SK-N-SH (cell line): ENCODE measurements around the gene VPS13C. TPM values are rescaled to one million over a fixed set of nuclear protein-coding genes. Genes with fewer than 3 reads are reported as not detected.

Experiments
- CTCF ChIA-PET: fragments of 300-600, 350-600 bp; formaldehyde crosslinking; extraction: SDS; loops from one replicate; lab custom pipeline; 2021; lab: Yijun Ruan, JAX
- POLR2A ChIA-PET: fragments of 350-600 bp; sonication (Branson Sonifier 250); formaldehyde crosslinking; extraction: SDS; loops from one replicate; lab custom pipeline; 2020; ENCODE audit warnings: antibody characterized with exemption, inconsistent platforms; lab: Yijun Ruan, JAX
- DNase-seq: peaks from one replicate; pipeline ENCODE4 v3.0.0; 2012
- H2AFZ ChIP-seq: fragments of 200-600 bp; sonication (generic); 2 replicates; pipeline ENCODE4 v1.8.1; 2016; ENCODE audit warnings: antibody characterized with exemption, mild to moderate bottlenecking, low read depth
- H3F3A ChIP-seq: fragments of 200-600 bp; sonication (generic); replicated peaks from 2 replicates; pipeline ENCODE3; 2016; ENCODE audit warnings: antibody characterized with exemption, mild to moderate bottlenecking; ENCODE audit not compliant: insufficient read depth
- H3K27ac ChIP-seq, 2 experiments: fragments of 200-500 bp in 1 of 2; fragments of 200-600 bp in 1 of 2; sonication (Bioruptor generic) in 1 of 2; sonication (generic), shearing (Covaris generic) in 1 of 2; 2 replicates each; pipeline versions ENCODE4 v1.5.1 to v1.6.1; 2014 to 2016; ENCODE audit warnings: low read depth in 2 of 2, inconsistent platforms in 1 of 2, low read length in 1 of 2, mild to moderate bottlenecking in 1 of 2, mixed read lengths in 1 of 2
- H3K27me3 ChIP-seq: fragments of 200-600 bp; sonication (generic), shearing (Covaris generic); 2 replicates; pipeline ENCODE4 v1.6.1; 2016; ENCODE audit warnings: mixed run types; ENCODE audit not compliant: insufficient read depth
- H3K36me3 ChIP-seq, 2 experiments: fragments of 200-500 bp in 1 of 2; fragments of 200-600 bp in 1 of 2; sonication (Bioruptor generic) in 1 of 2; sonication (generic) in 1 of 2; replicated peaks in 1 of 2; 2 replicates each; pipeline versions ENCODE3 to v1.5.1; 2014 to 2016; ENCODE audit warnings: low read length in 1 of 2, mild to moderate bottlenecking in 1 of 2; ENCODE audit not compliant: insufficient read depth in 2 of 2, control insufficient read depth in 1 of 2
- H3K4me1 ChIP-seq, 2 experiments: fragments of 200-500 bp in 1 of 2; fragments of 200-600 bp in 1 of 2; sonication (Bioruptor generic) in 1 of 2; sonication (generic), shearing (Covaris generic) in 1 of 2; 2 replicates each; pipeline versions ENCODE4 v1.5.1 to v1.6.1; 2014 to 2016; ENCODE audit warnings: low read depth in 1 of 2, low read length in 1 of 2, mixed run types in 1 of 2; ENCODE audit not compliant: insufficient read depth in 2 of 2, control insufficient read depth in 1 of 2
- H3K4me2 ChIP-seq: fragments of 200-600 bp; sonication (generic), shearing (Covaris generic); 2 replicates; pipeline ENCODE4 v1.6.1; 2017; ENCODE audit warnings: mixed run types
- H3K4me3 ChIP-seq, 2 experiments: fragments of 200-500 bp in 1 of 2; fragments of 200-600 bp in 1 of 2; sonication (Bioruptor generic) in 1 of 2; sonication (generic), shearing (Covaris generic) in 1 of 2; 2 replicates each; pipeline versions ENCODE4 v1.5.1 to v1.8.1; 2014 to 2016; ENCODE audit warnings: low read depth in 2 of 2, inconsistent platforms in 1 of 2, low read length in 1 of 2, mild to moderate bottlenecking in 1 of 2, mixed read lengths in 1 of 2, moderate library complexity in 1 of 2
- H3K79me2 ChIP-seq: fragments of 200-600 bp; sonication (generic); 2 replicates; pipeline ENCODE4 v1.8.1; 2017; ENCODE audit warnings: mild to moderate bottlenecking; ENCODE audit not compliant: insufficient read depth
- H3K9ac ChIP-seq: fragments of 200-600 bp; sonication (generic); 2 replicates; pipeline ENCODE4 v1.6.1; 2017; ENCODE audit warnings: mixed run types
- H3K9me2 ChIP-seq: fragments of 200-600 bp; sonication (generic); 2 replicates; pipeline ENCODE4 v1.6.1; 2017; ENCODE audit warnings: mixed run types
- H3K9me3 ChIP-seq: fragments of 200-600 bp; sonication (generic); 2 replicates; pipeline ENCODE4 v1.6.1; 2017; ENCODE audit warnings: mixed run types, mild to moderate bottlenecking, moderate library complexity
- H4K20me1 ChIP-seq: fragments of 200-600 bp; sonication (generic); 2 replicates; pipeline ENCODE4 v1.6.1; 2017; ENCODE audit warnings: mild to moderate bottlenecking, mixed run types; ENCODE audit not compliant: insufficient read depth
- CHD2 ChIP-seq: fragments of 150-350 bp; IDR thresholded peaks from 2 replicates; pipeline ENCODE4 v1.6.1; 2018; ENCODE audit warnings: low read length; ENCODE audit not compliant: partially characterized antibody
- CTCF ChIP-seq: fragments of 200-600 bp; sonication (generic); IDR thresholded peaks from 2 replicates; pipeline ENCODE4 v1.6.1; 2017; ENCODE audit warnings: antibody characterized with exemption, mild to moderate bottlenecking, moderate library complexity
- EP300 ChIP-seq, 2 experiments: IDR thresholded peaks; 2 replicates each; pipeline versions ENCODE4 v1.4.0 to v1.6.1; 2012; ENCODE audit warnings: borderline replicate concordance in 1 of 2, low read depth in 1 of 2, low read length in 1 of 2
- EZH2phosphoT487 ChIP-seq: fragments of 200-600 bp; sonication (generic); IDR thresholded peaks from 2 replicates; pipeline ENCODE4 v1.6.1; 2017; ENCODE audit warnings: low read depth, mixed run types, mild to moderate bottlenecking, antibody characterized with exemption, moderate library complexity, borderline replicate concordance
- FOSL2 ChIP-seq: IDR thresholded peaks from 2 replicates; pipeline ENCODE4 v1.4.0; 2012; ENCODE audit warnings: low read depth, mild to moderate bottlenecking, moderate library complexity, borderline replicate concordance
- FOXM1 ChIP-seq: IDR thresholded peaks from 2 replicates; pipeline ENCODE4 v1.4.0; 2012; ENCODE audit warnings: low read depth, mild to moderate bottlenecking
- NFIC ChIP-seq: IDR thresholded peaks from 2 replicates; pipeline ENCODE4 v1.4.0; 2012; ENCODE audit warnings: borderline replicate concordance
- RCOR1 ChIP-seq: fragments of 150-350 bp; IDR thresholded peaks from 2 replicates; pipeline ENCODE4 v1.6.1; 2017; ENCODE audit warnings: antibody characterized with exemption, low read length
- REST ChIP-seq: IDR thresholded peaks from 2 replicates; pipeline ENCODE4 v1.6.1; 2012; ENCODE audit warnings: mild to moderate bottlenecking, low read depth, low read length, moderate library complexity
- RFX5 ChIP-seq: IDR thresholded peaks from 2 replicates; pipeline ENCODE4 v1.6.1; 2012; ENCODE audit warnings: mild to moderate bottlenecking, improper control_type of control experiment, low read length
- RXRA ChIP-seq: IDR thresholded peaks from 2 replicates; pipeline ENCODE4 v1.4.0; 2012; ENCODE audit warnings: low read depth, mild to moderate bottlenecking, borderline replicate concordance
- TAF1 ChIP-seq: IDR thresholded peaks from 2 replicates; pipeline ENCODE4 v1.6.1; 2012; ENCODE audit warnings: low read depth, mild to moderate bottlenecking, low read length, moderate library complexity, borderline replicate concordance
- TCF12 ChIP-seq: IDR thresholded peaks from 2 replicates; pipeline ENCODE4 v1.4.0; 2012
- TEAD4 ChIP-seq: IDR thresholded peaks from 2 replicates; pipeline ENCODE4 v1.4.0; 2012; ENCODE audit warnings: mild to moderate bottlenecking, borderline replicate concordance; ENCODE audit not compliant: insufficient read depth
- USF1 ChIP-seq: IDR thresholded peaks from 2 replicates; pipeline ENCODE4 v1.4.0; 2012; ENCODE audit warnings: low read depth, borderline replicate concordance
- YY1 ChIP-seq: IDR thresholded peaks from 2 replicates; pipeline ENCODE4 v1.4.0; 2012; ENCODE audit warnings: low read depth, mild to moderate bottlenecking
- ZBTB33 ChIP-seq: IDR thresholded peaks from 2 replicates; pipeline ENCODE4 v1.4.0; 2012; ENCODE audit warnings: low read depth, borderline replicate concordance
- polyA plus RNA-seq, 3 experiments: library from polyadenylated mRNA; depleted of rRNA; stranded (reverse); fragments of >200 nt; gene quantifications; 2 replicates each; pipeline ENCODE4 v1.2.3, GENCODE V29; 2012

Gene VPS13C
- polyA plus RNA-seq, 1 of the 3 experiments (the other 2 are of a cell fraction): 5.7 TPM

DNA sequence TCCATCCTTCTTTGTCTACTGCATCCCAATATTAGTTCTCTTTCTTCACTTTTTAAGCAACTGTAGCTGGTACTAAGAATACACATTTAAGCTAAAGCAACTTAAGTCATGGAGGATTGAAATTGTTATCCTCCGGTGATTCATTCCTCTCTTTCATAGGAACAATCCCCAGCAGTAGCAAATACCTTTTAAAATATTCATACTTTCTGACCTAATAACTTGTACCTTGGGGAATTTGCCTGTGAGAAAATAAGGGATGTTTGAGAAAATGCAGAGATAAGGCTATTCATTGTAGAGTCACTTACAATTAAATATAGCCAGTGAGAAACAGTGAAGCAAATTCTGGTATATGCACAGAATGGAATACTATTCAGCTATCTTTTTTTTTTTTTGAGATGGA is 66.0 kb downstream of the VPS13C start (continued):
- no peak for TF ChIP-seq ZBTB33

DNA sequence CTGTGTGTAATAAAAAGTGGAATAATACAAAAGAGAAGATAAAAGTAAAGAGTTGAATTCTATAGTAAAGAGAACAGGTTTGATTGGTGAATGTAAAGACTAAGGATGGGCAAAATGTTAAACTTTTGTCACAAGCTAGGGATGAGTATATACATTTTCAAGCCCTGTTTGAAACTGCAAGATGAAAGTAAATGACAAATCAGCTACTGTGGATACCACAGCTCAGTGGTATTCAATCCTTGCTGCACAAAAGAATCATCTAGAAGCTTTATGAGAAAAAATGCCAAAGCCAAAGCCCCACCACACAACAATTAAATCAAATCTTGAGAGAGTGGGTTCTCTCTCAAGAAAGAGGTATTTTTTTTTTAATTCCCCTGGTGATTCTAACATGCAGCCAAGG is 67.7 kb downstream of the VPS13C start:
- ChIA-PET POLR2A (no interaction called here), CTCF (interaction anchor here (1.0 to 1.1 kb wide), 2 partner anchors 10 to 22 kb away, joined by 3 read pairs; no protein-coding TSS in a partner anchor)
- Histone ChIP-seq H3K9me3 (0 out of 2 replicates have a peak, but pooled peaks cover 6% of the 10 kb centered on the region), H4K20me1 (no peaks in the 10 kb centered on the region), H3K9me2 (no peaks in the 10 kb centered on the region), H3F3A (peaks cover 22% of the 10 kb centered on the region), H3K9ac (no peak overlapping the region), H3K4me2 (no peak overlapping the region), H3K36me3 (peaks cover 40 to 61% of the 10 kb centered on the region in 2 experiments), H3K4me3 (no peak overlapping the region), H3K4me1 (no peaks in the 10 kb centered on the region), H3K79me2 (no peaks in the 10 kb centered on the region), H3K27ac (no peak overlapping the region), H3K27me3 (no peaks in the 10 kb centered on the region), H2AFZ (no peak overlapping the region)
- TF ChIP-seq FOXM1 (no peak), ZBTB33 (no peak), CHD2 (no peak), REST (no peak), NFIC (no peak), USF1 (no peak), EZH2phosphoT487 (no peak), TEAD4 (no peak), TCF12 (no peak), YY1 (no peak), RXRA (no peak), EP300 (IDR thresholded peaks at IDR 0.05; ENCODE audit: borderline replicate concordance in 1 of 2, low read depth in 1 of 2, low read length in 1 of 2) (no peak), TAF1 (no peak), RFX5 (no peak), CTCF (no peak), RCOR1 (no peak), FOSL2 (no peak)
- no peak for DNase-seq
